ENCODE results near the gene ITM2C.

The ITM2C gene

GRCh38 chr2:230823264-230823964 lies 41.3 kb upstream of the ITM2C start:
- no peak overlapping the region for H3K4me3 ChIP-seq (ENCODE audit: low read depth, low read length)
- no peak for TF ChIP-seq CTCF (IDR thresholded peaks at IDR 0.05; ENCODE audit: borderline replicate concordance, insufficient read depth, low read depth, low read length)

- H3K4me3 ChIP-seq (ENCODE audit: low read depth, low read length): no peak overlapping the region
- peak; percentile 67 for TF ChIP-seq CTCF (IDR thresholded peaks at IDR 0.05; ENCODE audit: borderline replicate concordance, insufficient read depth, low read depth, low read length)
These were observed 40.2 kb upstream of the ITM2C start for GRCh38 chr2:230824406-230824978.

- TF ChIP-seq CTCF (IDR thresholded peaks at IDR 0.05; ENCODE audit: borderline replicate concordance, insufficient read depth, low read depth, low read length): no peak
- no peak overlapping the region for H3K4me3 ChIP-seq (ENCODE audit: low read depth, low read length)
These were observed 39.4 kb upstream of the ITM2C start for GRCh38 chr2:230825354-230825753.

DNA sequence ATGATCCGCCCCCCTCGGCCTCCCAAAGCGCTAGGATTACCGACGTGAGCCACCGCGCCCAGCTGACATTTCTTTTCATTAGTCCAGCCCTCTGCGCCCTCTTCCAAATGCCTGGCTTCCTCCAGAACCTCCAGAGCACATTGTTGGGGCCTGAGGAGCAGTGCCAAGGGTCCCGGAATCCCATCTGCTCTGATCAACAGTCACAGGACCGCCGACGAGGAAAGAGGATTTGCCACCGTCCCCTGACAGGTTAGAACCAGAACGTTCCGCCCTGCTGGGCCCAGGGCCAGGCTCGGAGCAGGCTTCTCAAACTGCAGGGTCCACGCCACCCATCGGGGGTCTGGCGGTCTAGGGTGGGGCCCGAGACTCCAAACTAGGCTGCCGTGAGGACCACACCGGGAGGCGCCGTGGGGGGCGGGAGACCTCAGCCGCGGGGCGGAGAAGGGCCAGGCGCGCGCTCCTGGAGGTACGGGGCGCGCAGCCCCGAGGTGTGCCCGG lies 36.9 kb upstream of the ITM2C start:
- peak overlapping the region; percentile 48 for H3K4me3 ChIP-seq (ENCODE audit: low read depth, low read length)

GRCh38 chr2:230828272-230828961 lies 36.3 kb upstream of the ITM2C start:
- peak overlapping the region; percentile 48 for H3K4me3 ChIP-seq (ENCODE audit: low read depth, low read length)
- no peak for TF ChIP-seq CTCF (IDR thresholded peaks at IDR 0.05; ENCODE audit: borderline replicate concordance, insufficient read depth, low read depth, low read length)

More for the DNA sequence above, 36.9 kb upstream of the ITM2C start:
- TF ChIP-seq CTCF (IDR thresholded peaks at IDR 0.05; ENCODE audit: borderline replicate concordance, insufficient read depth, low read depth, low read length): no peak

DNA sequence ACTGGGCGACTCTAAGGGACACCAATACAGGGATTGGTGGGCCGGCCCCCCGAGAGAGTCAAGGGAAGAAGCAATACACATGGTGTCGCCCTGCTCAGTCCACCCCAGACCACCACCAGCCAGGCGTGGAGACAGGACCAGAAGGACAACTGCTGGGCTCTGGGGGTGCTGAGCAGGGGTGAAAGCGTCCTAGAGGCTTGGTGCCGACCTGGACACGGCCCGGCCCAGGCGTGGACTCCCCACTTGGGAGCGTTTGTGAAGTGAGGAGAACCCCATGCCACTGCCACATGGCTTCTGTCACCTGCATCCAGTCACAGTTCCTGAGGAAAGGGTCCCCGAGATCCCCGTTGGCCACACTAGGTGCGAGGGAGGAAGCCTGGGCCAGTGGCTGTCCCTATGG lies 35.4 kb upstream of the ITM2C start:
- no peak overlapping the region for H3K4me3 ChIP-seq (ENCODE audit: low read depth, low read length)
- no peak for TF ChIP-seq CTCF (IDR thresholded peaks at IDR 0.05; ENCODE audit: borderline replicate concordance, insufficient read depth, low read depth, low read length)

All from GM12875 (cell line).